HG03521 (cell line): ENCODE data around the gene OGFR.

ENCODE experiments used
- ATAC-seq: cut with Tn5 transposase; IDR thresholded peaks from one replicate; pipeline ENCODE4 v1.9.1; 2021; ENCODE audit warnings: mild to moderate bottlenecking, moderate library complexity; ENCODE audit not compliant: unreplicated experiment

OGFR gene

GRCh38 chr20:62814060-62814708 is 9.5 kb downstream of the OGFR start:
- no peak for ATAC-seq

- ATAC-seq, result no peak
These were observed 10.1 kb downstream of the OGFR start for GRCh38 chr20:62814709-62815065.

- no peak for ATAC-seq
These were observed 10.7 kb downstream of the OGFR start for GRCh38 chr20:62815066-62815991.

- no peak for ATAC-seq
These were observed 11.6 kb downstream of the OGFR start for GRCh38 chr20:62816031-62816883.

- ATAC-seq, result no peak
These were observed 12.5 kb downstream of the OGFR start, which contains the start of gene COL9A3 for GRCh38 chr20:62816884-62817873. COL9A3 (plus strand) TSS chr20:62817050; CDS start chr20:62817065, 15 bp downstream.

- no peak for ATAC-seq
These were observed 13.4 kb downstream of the OGFR start for GRCh38 chr20:62817975-62818591.

GRCh38 chr20:62818592-62819493 is 14.2 kb downstream of the OGFR start:
- no peak for ATAC-seq

- no peak for ATAC-seq
These were observed 15.0 kb downstream of the OGFR start for GRCh38 chr20:62819494-62820174.

GRCh38 chr20:62820208-62820961 is 15.8 kb downstream of the OGFR start:
- no peak for ATAC-seq

- no peak for ATAC-seq
These were observed 16.5 kb downstream of the OGFR start for GRCh38 chr20:62820962-62821725.

- no peak for ATAC-seq
These were observed 17.1 kb downstream of the OGFR start for GRCh38 chr20:62821726-62822210.

- ATAC-seq, result no peak
These were observed 17.7 kb downstream of the OGFR start for GRCh38 chr20:62822239-62822787.

GRCh38 chr20:62822788-62823651 is 18.4 kb downstream of the OGFR start:
- ATAC-seq, result no peak

GRCh38 chr20:62823688-62824475 is 19.2 kb downstream of the OGFR start:
- no peak for ATAC-seq
